IMR-90 (cell line): ENCODE data around the gene CCDC32. TPM values are rescaled to one million over a fixed set of nuclear protein-coding genes. Genes with fewer than 3 reads are reported as not detected.

Source experiments
- ATAC-seq: fragments of 200-7000 bp; cut with Tn5 transposase; 2 replicates; pipeline ENCODE4 v1.9.1; 2020; ENCODE audit warnings: low read depth, mild to moderate bottlenecking, moderate library complexity
- BruUV-seq: library from RNA; stranded (reverse); fragments of 400-500 nt; replicated peaks from 2 replicates; lab custom pipeline; 2021; lab: Mats Ljungman, UMichigan
- CTCF ChIA-PET: fragments of 300-600 bp; formaldehyde crosslinking; extraction: SDS; loops from one replicate; lab custom pipeline; 2021; ENCODE audit warnings: antibody characterized with exemption; lab: Yijun Ruan, JAX
- POLR2A ChIA-PET: fragments of 300-600 bp; sonication (Branson Sonifier 250); formaldehyde crosslinking; loops from one replicate; lab custom pipeline; 2022; ENCODE audit warnings: antibody characterized with exemption; ENCODE audit not compliant: unreplicated experiment; lab: Charles Lee
- DNase-seq: peaks from one replicate; pipeline ENCODE4 v3.0.0; 2013
- H2AFZ ChIP-seq: replicated peaks from 2 replicates; pipeline ENCODE3; 2013; ENCODE audit warnings: low read length, mild to moderate bottlenecking; ENCODE audit not compliant: poor library complexity
- H2AK5ac ChIP-seq: 2 replicates; pipeline ENCODE4 v1.6.1; 2013; ENCODE audit warnings: low read depth, low read length, inconsistent platforms
- H2AK9ac ChIP-seq: replicated peaks from 2 replicates; pipeline ENCODE3; 2013; ENCODE audit warnings: mild to moderate bottlenecking, low read depth, low read length, moderate library complexity; ENCODE audit not compliant: poor library complexity
- H2BK120ac ChIP-seq: 2 replicates; pipeline ENCODE4 v1.6.1; 2013; ENCODE audit warnings: low read depth, low read length, inconsistent platforms
- H2BK15ac ChIP-seq: 3 replicates; pipeline ENCODE4 v1.6.1; 2013; ENCODE audit warnings: low read depth, low read length, inconsistent platforms
- H2BK20ac ChIP-seq: 2 replicates; pipeline ENCODE4 v1.6.1; 2013; ENCODE audit warnings: low read depth, mild to moderate bottlenecking, inconsistent platforms, low read length, moderate library complexity
- H2BK5ac ChIP-seq: 2 replicates; pipeline ENCODE4 v1.6.1; 2013; ENCODE audit warnings: mild to moderate bottlenecking, low read depth, low read length, inconsistent platforms; ENCODE audit not compliant: poor library complexity, severe bottlenecking
- H3K14ac ChIP-seq: replicated peaks from 2 replicates; pipeline ENCODE4 v1.6.1; 2013; ENCODE audit warnings: low read depth, low read length, inconsistent platforms
- H3K18ac ChIP-seq: 2 replicates; pipeline ENCODE4 v1.6.1; 2013; ENCODE audit warnings: low read depth, low read length, control low read depth
- H3K23ac ChIP-seq: 2 replicates; pipeline ENCODE4 v1.6.1; 2013; ENCODE audit warnings: low read depth, low read length, inconsistent platforms
- H3K27ac ChIP-seq: 2 replicates; pipeline ENCODE4 v1.5.1; 2013; ENCODE audit warnings: mild to moderate bottlenecking, control low read depth, low read length; ENCODE audit not compliant: insufficient read depth
- H3K27me3 ChIP-seq: 2 replicates; pipeline ENCODE4 v1.6.1; 2013; ENCODE audit warnings: low read length; ENCODE audit not compliant: control insufficient read depth, insufficient read depth
- H3K36me3 ChIP-seq: 2 replicates; pipeline ENCODE4 v1.6.1; 2013; ENCODE audit warnings: low read length, mixed read lengths; ENCODE audit not compliant: control insufficient read depth, insufficient read depth
- H3K4ac ChIP-seq: 2 replicates; pipeline ENCODE4 v1.6.1; 2013; ENCODE audit warnings: low read depth, low read length, inconsistent platforms
- H3K4me1 ChIP-seq: 2 replicates; pipeline ENCODE4 v1.6.1; 2013; ENCODE audit warnings: low read length, mixed read lengths; ENCODE audit not compliant: control insufficient read depth, insufficient read depth
- H3K4me2 ChIP-seq: 2 replicates; pipeline ENCODE4 v1.6.1; 2013; ENCODE audit warnings: low read depth, mild to moderate bottlenecking, control low read depth, low read length, moderate library complexity
- H3K4me3 ChIP-seq: 2 replicates; pipeline ENCODE4 v1.5.1; 2013; ENCODE audit warnings: low read depth, mild to moderate bottlenecking, control low read depth, low read length, moderate library complexity; ENCODE audit not compliant: insufficient read depth
- H3K56ac ChIP-seq: 2 replicates; pipeline ENCODE4 v1.6.1; 2013; ENCODE audit warnings: low read length, inconsistent platforms; ENCODE audit not compliant: insufficient read depth; ENCODE audit errors: extremely low read depth
- H3K79me1 ChIP-seq, 2 experiments: 2 replicates each; pipeline ENCODE4 v1.6.1; 2013; ENCODE audit warnings: low read length in 2 of 2, inconsistent platforms in 1 of 2, low read depth in 1 of 2
- H3K9ac ChIP-seq: 2 replicates; pipeline ENCODE4 v1.6.1; 2013; ENCODE audit warnings: low read depth, low read length, control low read depth
- H3K9me1 ChIP-seq: 2 replicates; pipeline ENCODE4 v1.6.1; 2013; ENCODE audit warnings: low read length, inconsistent platforms; ENCODE audit not compliant: insufficient read depth
- H3K9me3 ChIP-seq: 2 replicates; pipeline ENCODE4 v1.6.1; 2013; ENCODE audit warnings: low read length; ENCODE audit not compliant: control insufficient read depth, insufficient read depth
- H4K20me1 ChIP-seq: 2 replicates; pipeline ENCODE4 v1.6.1; 2013; ENCODE audit warnings: low read length, inconsistent platforms; ENCODE audit not compliant: insufficient read depth
- H4K5ac ChIP-seq: 2 replicates; pipeline ENCODE4 v1.6.1; 2013; ENCODE audit warnings: mild to moderate bottlenecking, low read depth, low read length, control low read depth
- H4K8ac ChIP-seq, 2 experiments: 2 replicates each; pipeline ENCODE4 v1.6.1; 2013; ENCODE audit warnings: low read depth in 2 of 2, low read length in 2 of 2, control low read depth in 1 of 2, inconsistent platforms in 1 of 2
- H4K91ac ChIP-seq: 2 replicates; pipeline ENCODE4 v1.6.1; 2013; ENCODE audit warnings: low read depth, low read length, inconsistent platforms; ENCODE audit not compliant: insufficient read depth
- BHLHE40 ChIP-seq: fragments of 150-350 bp; IDR thresholded peaks from 2 replicates; pipeline ENCODE4 v1.6.1; 2016; ENCODE audit warnings: mild to moderate bottlenecking, low read depth, low read length
- CEBPB ChIP-seq: IDR thresholded peaks from 2 replicates; pipeline ENCODE4 v1.6.1; 2012; ENCODE audit warnings: low read depth, low read length, improper control_type of control experiment
- CHD1 ChIP-seq: IDR thresholded peaks from 2 replicates; pipeline ENCODE4 v1.6.1; 2012; ENCODE audit warnings: low read depth, low read length, improper control_type of control experiment
- MAFK ChIP-seq: IDR thresholded peaks from 2 replicates; pipeline ENCODE4 v1.6.1; 2012; ENCODE audit warnings: low read depth, low read length, improper control_type of control experiment
- POLR2A ChIP-seq: IDR thresholded peaks from 2 replicates; pipeline ENCODE4 v1.6.1; 2012; ENCODE audit warnings: mild to moderate bottlenecking, low read depth, low read length
- RCOR1 ChIP-seq: IDR thresholded peaks from 2 replicates; pipeline ENCODE4 v1.6.1; 2012; ENCODE audit warnings: mild to moderate bottlenecking, low read length, improper control_type of control experiment; ENCODE audit not compliant: insufficient replicate concordance
- SMC3 ChIP-seq: fragments of 150-350 bp; IDR thresholded peaks from 2 replicates; pipeline ENCODE4 v1.6.1; 2016; ENCODE audit warnings: low read depth, mild to moderate bottlenecking, antibody characterized with exemption, low read length, moderate library complexity
- USF2 ChIP-seq: fragments of 150-350 bp; IDR thresholded peaks from 2 replicates; pipeline ENCODE4 v1.6.1; 2017; ENCODE audit warnings: mild to moderate bottlenecking, antibody characterized with exemption, low read length, low read depth
- WGBS, 2 experiments: methylation state at CpG; one replicate each; pipeline versions ENCODE4 v1.1.5 to v1.1.7; 2013; ENCODE audit warnings: missing lambda C conversion rate in 2 of 2; ENCODE audit not compliant: insufficient read length in 1 of 2; ENCODE audit errors: extremely low coverage in 2 of 2; 5-methylcytosine and 5-hydroxymethylcytosine counted together
- dilution Hi-C: fragments of 300-500 bp; cut with HindIII; formaldehyde crosslinking; loops from one replicate; pipeline ENCODE4 v1.14.3; 2018; ENCODE audit warnings: low sequenced_read_pairs; ENCODE audit not compliant: unreplicated experiment
- in situ Hi-C: fragments of 300-500 bp; cut with MboI; formaldehyde crosslinking; loops from 3 replicates; pipeline ENCODE4 v1.14.3; 2019; ENCODE audit warnings: low sequenced_read_pairs, inconsistent platforms, mixed read lengths
- intact Hi-C: fragments of 100-400 bp; cut with micrococcal nuclease; formaldehyde crosslinking; loops from 2 replicates; pipeline ENCODE4 v1.10.0; 2022
- polyA plus RNA-seq, 3 experiments: library from polyadenylated mRNA; depleted of rRNA; stranded (reverse); fragments of >200 nt; gene quantifications; 2 replicates each; pipeline ENCODE4 v1.2.3, GENCODE V29; 2012; ENCODE audit warnings: low replicate concordance in 1 of 3
- total RNA-seq: library from RNA; depleted of rRNA; stranded (reverse); fragments of >200 nt; gene quantifications from 2 replicates; pipeline ENCODE4 v1.2.3, GENCODE V29; 2012
- TF ChIP-seq, protein P1 (sequence below): conservative IDR thresholded peaks from 2 replicates; pipeline ENCODE4 v1.5.1; 2012; ENCODE audit warnings: mild to moderate bottlenecking, low read depth, low read length, improper control_type of control experiment

CCDC32 gene
- total and polyA plus RNA-seq, 2 of the 4 experiments (the other 2 are of a cell fraction), result 14.8 to 15.1 TPM

DNA sequence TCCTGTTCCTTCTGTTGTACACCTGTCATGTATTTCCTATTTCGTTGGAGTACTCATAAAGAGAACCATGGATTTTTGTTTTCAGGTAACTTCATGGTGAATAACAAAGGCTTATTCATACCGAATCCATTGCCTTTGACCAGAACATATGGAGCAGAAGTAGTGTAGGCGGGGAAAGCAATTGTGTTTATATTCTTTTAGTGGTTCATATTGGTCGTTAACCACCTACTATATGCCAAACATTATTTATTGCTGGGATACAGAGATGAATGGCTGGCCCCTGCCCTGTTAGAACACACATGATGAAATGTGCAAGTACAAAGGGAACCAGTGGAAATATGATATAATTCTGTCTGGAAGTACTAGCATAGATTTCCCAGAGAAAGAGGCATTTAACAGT, 14.1 kb upstream of the CCDC32 start:
- Histone ChIP-seq H4K91ac (no peak overlapping the region), H3K36me3 (peaks cover 3% of the 10 kb centered on the region), H3K9ac (no peak overlapping the region), H2BK15ac (no peak overlapping the region), H4K8ac (no peak overlapping the region), H3K79me1 (peaks cover 3 to 7% of the 10 kb centered on the region in 2 experiments; a peak in 1 of 4 replicates), H3K56ac (no peak overlapping the region), H3K4me1 (no peaks in the 10 kb centered on the region), H3K18ac (no peak overlapping the region), H2AK9ac (no peak overlapping the region), H3K27me3 (no peaks in the 10 kb centered on the region), H3K9me1 (no peaks in the 10 kb centered on the region), H3K14ac (no peak overlapping the region), H3K4me3 (no peak overlapping the region), H4K5ac (no peak overlapping the region), H3K4me2 (no peak overlapping the region), H3K27ac (no peak overlapping the region), H2AFZ (no peak overlapping the region), H2AK5ac (no peak overlapping the region), H2BK120ac (no peak overlapping the region), H2BK5ac (no peak overlapping the region), H2BK20ac (no peak overlapping the region), H3K9me3 (0 out of 2 replicates have a peak, but pooled peaks cover 2% of the 10 kb centered on the region), H3K4ac (no peak overlapping the region), H4K20me1 (no peaks in the 10 kb centered on the region), H3K23ac (no peak overlapping the region)
- WGBS, 2 experiments, result no CpG with 5 or more reads among the region's 4 CpGs
- no peak for DNase-seq
- CTCF ChIA-PET, result no interaction called here
- in situ Hi-C loops (no loop called here), dilution Hi-C loops (no loop called here), intact Hi-C loops (no loop called here)
- ATAC-seq, result no peak
- no TSS peak for BruUV-seq
- TF ChIP-seq RCOR1 (no peak), MAFK (no peak), POLR2A (no peak), USF2 (no peak), CEBPB (no peak), SMC3 (no peak), BHLHE40 (no peak), CHD1 (no peak)
- TF ChIP-seq, protein P1, sequence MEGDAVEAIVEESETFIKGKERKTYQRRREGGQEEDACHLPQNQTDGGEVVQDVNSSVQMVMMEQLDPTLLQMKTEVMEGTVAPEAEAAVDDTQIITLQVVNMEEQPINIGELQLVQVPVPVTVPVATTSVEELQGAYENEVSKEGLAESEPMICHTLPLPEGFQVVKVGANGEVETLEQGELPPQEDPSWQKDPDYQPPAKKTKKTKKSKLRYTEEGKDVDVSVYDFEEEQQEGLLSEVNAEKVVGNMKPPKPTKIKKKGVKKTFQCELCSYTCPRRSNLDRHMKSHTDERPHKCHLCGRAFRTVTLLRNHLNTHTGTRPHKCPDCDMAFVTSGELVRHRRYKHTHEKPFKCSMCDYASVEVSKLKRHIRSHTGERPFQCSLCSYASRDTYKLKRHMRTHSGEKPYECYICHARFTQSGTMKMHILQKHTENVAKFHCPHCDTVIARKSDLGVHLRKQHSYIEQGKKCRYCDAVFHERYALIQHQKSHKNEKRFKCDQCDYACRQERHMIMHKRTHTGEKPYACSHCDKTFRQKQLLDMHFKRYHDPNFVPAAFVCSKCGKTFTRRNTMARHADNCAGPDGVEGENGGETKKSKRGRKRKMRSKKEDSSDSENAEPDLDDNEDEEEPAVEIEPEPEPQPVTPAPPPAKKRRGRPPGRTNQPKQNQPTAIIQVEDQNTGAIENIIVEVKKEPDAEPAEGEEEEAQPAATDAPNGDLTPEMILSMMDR, result no peak
- POLR2A ChIA-PET, result no interaction called here
